K562 (cell line): ENCODE measurements around the gene MED15. TPM values are rescaled to one million over a fixed set of nuclear protein-coding genes. Genes with fewer than 3 reads are reported as not detected.

Source experiments
- ATAC-seq: fragments of 200-7000 bp; cut with Tn5 transposase; 3 replicates; pipeline ENCODE4 v1.9.1; 2020; ENCODE audit warnings: moderate library complexity
- BruUV-seq: library from RNA; stranded (reverse); fragments of 400-500 nt; replicated peaks from 2 replicates; lab custom pipeline; 2021; lab: Mats Ljungman, UMichigan
- CTCF ChIA-PET: fragments of 300-600 bp; formaldehyde crosslinking; extraction: SDS; loops from one replicate; lab custom pipeline; 2021; ENCODE audit warnings: low intra/inter-chr PET ratio; lab: Yijun Ruan, JAX
- POLR2A ChIA-PET: fragments of 300-600, 350-650 bp; sonication (Branson Sonifier 250); formaldehyde crosslinking; extraction: SDS; loops from one replicate; lab custom pipeline; 2021; ENCODE audit warnings: antibody characterized with exemption, inconsistent platforms; lab: Yijun Ruan, JAX
- DNase-seq, 4 experiments: peaks; one replicate each; pipeline versions ENCODE4 v3.0.0 to v3.0.0-alpha.2; 2011 to 2018; ENCODE audit warnings: low spot score in 3 of 4, mixed read lengths in 3 of 4; ENCODE audit errors: extremely low read depth in 1 of 4
- FAIRE-seq: peaks from 2 replicates; lab custom pipeline; 2011; peaks lifted over from hg19 to GRCh38; lab: Jason Lieb, UNC
- H2AFZ ChIP-seq: 2 replicates; pipeline ENCODE4 v1.6.0; 2011; ENCODE audit warnings: low read depth, low read length, control low read depth, inconsistent platforms
- H3K27ac ChIP-seq: fragments of 200-600 bp; 3 replicates; pipeline ENCODE4 v1.8.0; 2011; ENCODE audit warnings: low read depth, mild to moderate bottlenecking, control low read depth, inconsistent platforms, low read length, moderate library complexity, mixed read lengths; ENCODE audit errors: extremely low read depth
- H3K27me3 ChIP-seq, 2 experiments: fragments of 300-600 bp in 1 of 2; 2 replicates in 1 of 2; 3 replicates in 1 of 2; pipeline versions ENCODE4 v1.6.0 to v1.8.0; 2011; ENCODE audit warnings: inconsistent platforms in 2 of 2, low read length in 2 of 2, mild to moderate bottlenecking in 1 of 2, mixed read lengths in 1 of 2, moderate library complexity in 1 of 2; ENCODE audit not compliant: control insufficient read depth in 2 of 2, insufficient read depth in 2 of 2
- H3K36me3 ChIP-seq: fragments of 300-600 bp; 3 replicates; pipeline ENCODE4 v1.8.0; 2011; ENCODE audit warnings: mild to moderate bottlenecking, low read length, inconsistent platforms; ENCODE audit not compliant: control insufficient read depth, insufficient read depth
- H3K4me1 ChIP-seq, 2 experiments: fragments of 200-600 bp in 1 of 2; replicated peaks in 1 of 2; 2 replicates in 1 of 2; 3 replicates in 1 of 2; pipeline versions ENCODE4 v1.5.1 to v1.8.0; 2011; ENCODE audit warnings: inconsistent platforms in 2 of 2, low read length in 2 of 2, mild to moderate bottlenecking in 1 of 2, mixed read lengths in 1 of 2, moderate library complexity in 1 of 2; ENCODE audit not compliant: control insufficient read depth in 2 of 2, insufficient read depth in 2 of 2
- H3K4me2 ChIP-seq: 2 replicates; pipeline ENCODE4 v1.6.1; 2011; ENCODE audit warnings: low read length, control low read depth, inconsistent platforms, mixed read lengths; ENCODE audit not compliant: insufficient read depth
- H3K4me3 ChIP-seq: fragments of 200-600 bp; sonication (generic), shearing (Covaris generic); 2 replicates; pipeline ENCODE4 v1.5.1; 2016; ENCODE audit warnings: control low read depth, inconsistent platforms
- H3K79me2 ChIP-seq: fragments of 200-600 bp; 3 replicates; pipeline ENCODE4 v1.8.0; 2011; ENCODE audit warnings: low read length, inconsistent platforms; ENCODE audit not compliant: control insufficient read depth, insufficient read depth
- H3K9ac ChIP-seq, 2 experiments: 2 replicates each; pipeline versions ENCODE4 v1.6.0 to v1.6.1; 2011; ENCODE audit warnings: low read depth in 2 of 2, low read length in 2 of 2, control low read depth in 1 of 2, inconsistent platforms in 1 of 2, mild to moderate bottlenecking in 1 of 2, mixed read lengths in 1 of 2; ENCODE audit not compliant: insufficient read depth in 1 of 2
- H3K9me1 ChIP-seq: one replicate; pipeline ENCODE4 v1.6.0; 2011; ENCODE audit warnings: inconsistent platforms, mild to moderate bottlenecking, low read length, moderate library complexity; ENCODE audit not compliant: control insufficient read depth, insufficient read depth
- H3K9me3 ChIP-seq: replicated peaks from 2 replicates; pipeline ENCODE4 v1.5.1; 2011; ENCODE audit warnings: low read depth, low read length, inconsistent platforms; ENCODE audit not compliant: control insufficient read depth, insufficient read depth
- H4K20me1 ChIP-seq: replicated peaks from 2 replicates; pipeline ENCODE4 v1.6.1; 2011; ENCODE audit warnings: low read length, inconsistent platforms, mixed read lengths; ENCODE audit not compliant: control insufficient read depth, insufficient read depth
- CBX1 ChIP-seq: sonication (generic); IDR thresholded peaks from 2 replicates; pipeline ENCODE4 v1.6.1; 2016; ENCODE audit warnings: antibody characterized with exemption, low read depth, mild to moderate bottlenecking
- GABPA ChIP-seq: fragments of 200-800 bp; sonication (Bioruptor generic); conservative IDR thresholded peaks from 2 replicates; pipeline ENCODE4 v1.6.1; 2016; ENCODE audit warnings: low read depth, missing genetic modification characterization, missing compliant biosample characterization
- GABPB2 ChIP-seq: fragments of 250-450 bp; sonication (Bioruptor Pico); conservative IDR thresholded peaks from 2 replicates; pipeline ENCODE4 v1.5.1; 2021; ENCODE audit warnings: mild to moderate bottlenecking
- HMG20A ChIP-seq: fragments of 450-650 bp; formaldehyde crosslinking; conservative IDR thresholded peaks from 2 replicates; pipeline ENCODE4 v1.4.0; 2020; ENCODE audit warnings: mild to moderate bottlenecking, mixed read lengths
- JUNB ChIP-seq: fragments of 450-650 bp; formaldehyde crosslinking; conservative IDR thresholded peaks from 2 replicates; pipeline ENCODE4 v1.4.0; 2020; ENCODE audit warnings: mild to moderate bottlenecking
- KDM5B ChIP-seq: fragments of 200-600 bp; sonication (generic); IDR thresholded peaks from 2 replicates; pipeline ENCODE4 v1.6.1; 2012; ENCODE audit warnings: low read depth, mild to moderate bottlenecking, moderate library complexity, low read length, control low read depth, inconsistent platforms; ENCODE audit not compliant: insufficient replicate concordance
- NCOA1 ChIP-seq: fragments of 450-650 bp; IDR thresholded peaks from 2 replicates; pipeline ENCODE4 v1.6.1; 2016; ENCODE audit warnings: low read depth
- NR4A1 ChIP-seq, 2 experiments: fragments of 250-450 bp in 1 of 2; fragments of 450-650 bp in 1 of 2; sonication (Bioruptor Pico) in 1 of 2; IDR thresholded peaks; 2 replicates each; pipeline versions ENCODE4 v1.4.0 to v1.6.1; 2016 to 2020; ENCODE audit warnings: mild to moderate bottlenecking in 2 of 2, missing compliant biosample characterization in 1 of 2, missing genetic modification characterization in 1 of 2, moderate library complexity in 1 of 2
- NRF1 ChIP-seq, 2 experiments: fragments of 450-650 bp; IDR thresholded peaks in 1 of 2; conservative IDR thresholded peaks in 1 of 2; 2 replicates each; pipeline ENCODE4 v1.6.1; 2014; ENCODE audit warnings: mild to moderate bottlenecking in 2 of 2
- RAD21 ChIP-seq, 2 experiments: fragments of 250-450 bp in 1 of 2; fragments of 450-650 bp in 1 of 2; sonication (Bioruptor Pico) in 1 of 2; formaldehyde crosslinking in 1 of 2; IDR thresholded peaks in 1 of 2; conservative IDR thresholded peaks in 1 of 2; 2 replicates each; pipeline versions ENCODE4 v1.4.0 to v1.8.0; 2020 to 2022; ENCODE audit warnings: mild to moderate bottlenecking in 2 of 2, moderate library complexity in 1 of 2
- RBM39 ChIP-seq: fragments of 200-400 bp; formaldehyde crosslinking; optimal IDR thresholded peaks from 2 replicates; pipeline ENCODE3; 2018; ENCODE audit warnings: low read depth, low read length
- SETDB1 ChIP-seq: IDR thresholded peaks from one replicate; pipeline ENCODE4 v1.6.1; 2012; ENCODE audit warnings: low read length, control low read depth, inconsistent platforms
- SMAD3 ChIP-seq: fragments of 450-650 bp; formaldehyde crosslinking; conservative IDR thresholded peaks from 2 replicates; pipeline ENCODE4 v1.4.0; 2020; ENCODE audit warnings: mild to moderate bottlenecking
- SP2 ChIP-seq: IDR thresholded peaks from 2 replicates; pipeline ENCODE4 v1.6.1; 2011; ENCODE audit warnings: mild to moderate bottlenecking, low read depth, low read length, moderate library complexity; ENCODE audit not compliant: poor library complexity, severe bottlenecking; ENCODE audit errors: extremely low read depth
- TBL1XR1 ChIP-seq, 2 experiments: IDR thresholded peaks; 2 replicates each; pipeline ENCODE4 v1.6.1; 2012; ENCODE audit warnings: improper control_type of control experiment in 2 of 2, low read length in 2 of 2, mild to moderate bottlenecking in 1 of 2
- TFAP4 ChIP-seq: sonication (generic); formaldehyde crosslinking; IDR thresholded peaks from 2 replicates; pipeline ENCODE4 v1.8.0; 2022; ENCODE audit warnings: missing genetic modification reagents, mild to moderate bottlenecking, moderate library complexity, borderline replicate concordance
- ZNF224 ChIP-seq: sonication (generic); formaldehyde crosslinking; IDR thresholded peaks from 2 replicates; pipeline ENCODE4 v1.8.0; 2022; ENCODE audit warnings: mild to moderate bottlenecking, missing genetic modification reagents
- ZNF253 ChIP-seq: fragments of 250-450 bp; sonication (Bioruptor Pico); conservative IDR thresholded peaks from 2 replicates; pipeline ENCODE4 v1.6.1; 2021; ENCODE audit warnings: mild to moderate bottlenecking
- ZNF282 ChIP-seq: sonication (generic); formaldehyde crosslinking; IDR thresholded peaks from 2 replicates; pipeline ENCODE4 v1.8.1; 2023; ENCODE audit warnings: missing genetic modification reagents
- WGBS: fragments of 100-300 bp; shearing (Covaris generic); methylation state at CpG from one replicate; pipeline ENCODE4 v1.1.6; 2016; ENCODE audit warnings: low coverage, mixed read lengths; ENCODE audit not compliant: insufficient coverage; ENCODE audit errors: missing lambda C conversion rate; 5-methylcytosine and 5-hydroxymethylcytosine counted together
- in situ Hi-C: fragments of 300-500 bp; cut with MboI; formaldehyde crosslinking; loops from 4 replicates; pipeline ENCODE4 v1.15.0; 2018; ENCODE audit warnings: inconsistent platforms, mixed read lengths
- intact Hi-C: fragments of 100-400 bp; cut with micrococcal nuclease; formaldehyde crosslinking; loops from 2 replicates; pipeline ENCODE4 v1.14.2; 2022
- polyA plus RNA-seq, 8 experiments: library from polyadenylated mRNA; depleted of rRNA in 4 of 8; stranded (reverse) in 5 of 8; unstranded in 3 of 8; fragments of >200 nt; fragmentation: Nextera tagmentation in 2 of 8; fragmentation: Illumina TruSeq in 1 of 8; extraction: Ambion mirVana in 2 of 8; extraction: Trizol in 1 of 8; gene quantifications; 2 replicates each; pipeline versions ENCODE4 v1.2.1 to v1.2.3, GENCODE V29; 2011 to 2014; ENCODE audit warnings: inconsistent platforms in 1 of 8, missing spikeins in 1 of 8
- total RNA-seq, 7 experiments: library from RNA; depleted of rRNA in 6 of 7; stranded (reverse); fragments of >200 nt in 6 of 7; fragmentation: Illumina TruSeq in 2 of 7; extraction: Trizol in 2 of 7; gene quantifications; 2 replicates each; pipeline versions ENCODE4 v1.2.1 to v1.2.3, GENCODE V29; 2011 to 2021; ENCODE audit warnings: low replicate concordance in 1 of 7
- TF ChIP-seq, protein P1 (sequence below): sonication (generic); formaldehyde crosslinking; IDR thresholded peaks from 2 replicates; pipeline ENCODE4 v1.9.0; 2022; ENCODE audit warnings: mild to moderate bottlenecking, missing genetic modification reagents

Gene MED15
- total and polyA plus RNA-seq, 9 of the 15 experiments (the other 6 are each of a cell fraction or from before 2014, with no cell fraction given), result 4.0 to 271 (median 60.1) TPM

DNA sequence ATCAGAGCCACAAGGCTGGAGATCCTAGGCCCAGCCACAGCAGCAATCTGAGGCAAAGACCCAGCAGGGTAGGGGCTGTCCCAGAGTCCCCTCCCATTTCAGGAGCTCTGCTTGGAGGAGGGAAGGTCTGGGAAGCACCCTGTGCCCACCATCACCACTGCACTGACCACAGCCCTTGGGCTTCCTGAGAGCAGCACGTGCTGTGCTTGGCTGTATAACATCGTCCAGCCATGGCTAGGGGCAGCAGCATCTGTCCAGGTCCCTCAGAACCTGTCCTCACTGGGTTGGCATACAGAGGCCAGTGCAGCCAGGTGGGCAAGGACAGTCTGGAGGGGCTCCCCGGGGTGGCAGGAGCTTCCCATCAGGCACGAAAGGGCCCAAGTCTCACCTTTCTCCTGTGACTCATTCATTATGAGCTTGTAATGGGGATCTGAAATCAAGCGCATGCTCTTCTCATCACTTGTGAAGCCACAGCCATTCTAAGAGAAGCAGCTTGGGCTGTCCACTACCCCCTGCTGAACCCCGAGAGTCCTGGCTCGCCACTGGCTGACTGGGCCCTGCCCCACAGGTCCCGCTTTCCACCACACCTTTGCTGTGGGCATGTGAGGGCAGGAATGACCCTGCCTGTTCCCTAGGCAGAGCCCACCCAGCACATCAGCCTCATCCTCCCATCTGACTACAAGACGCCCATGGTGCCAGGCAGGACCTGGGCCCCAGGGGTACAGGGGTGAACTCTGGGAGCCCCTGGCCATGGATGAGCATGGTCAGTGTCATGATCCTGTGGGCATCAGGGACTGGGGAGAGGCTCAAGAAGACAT lies 83.3 kb downstream of the MED15 start:
- peaks cover 30 to 58% of the 10 kb centered on the region in 2 experiments for H3K27me3 ChIP-seq
- no peak overlapping the region for H3K4me3 ChIP-seq
- ChIA-PET CTCF (interaction anchor here (0.7 kb wide), 1 partner anchor 348 kb away, joined by 3 read pairs; no protein-coding TSS in a partner anchor), POLR2A (interaction anchor here (0.6 to 8.8 kb wide), 12 partner anchors 12 to 283 kb away, joined by 3 to 96 read pairs (median 4); no protein-coding TSS in a partner anchor)
- H3K36me3 ChIP-seq, result peaks cover 19% of the 10 kb centered on the region; the same call in 2 of the 3 replicates
- ATAC-seq, result no peak
- no peak overlapping the region for H2AFZ ChIP-seq
- BruUV-seq, result no TSS peak
- H3K9me1 ChIP-seq, result peaks cover 5% of the 10 kb centered on the region
- H3K4me1 ChIP-seq, result peaks cover 0 to 34% of the 10 kb centered on the region in 2 experiments; a peak in 2 of 5 replicates
- WGBS, result 6% methylated on average over 9 of the region's 9 CpGs
- no peak for DNase-seq
- in situ Hi-C loops, result no loop called here
- FAIRE-seq, result no peak
- no peaks in the 10 kb centered on the region for H3K79me2 ChIP-seq
- H3K9ac ChIP-seq, result peak overlapping the region in 1 of 2 experiments; percentile 56; a peak in 2 of 4 replicates
- peaks cover 44% of the 10 kb centered on the region for H4K20me1 ChIP-seq
- intact Hi-C loops, result no loop called here
- no peak overlapping the region for H3K4me2 ChIP-seq
- no peaks in the 10 kb centered on the region for H3K9me3 ChIP-seq
- no peak overlapping the region for H3K27ac ChIP-seq
- TF ChIP-seq NR4A1 (CRISPR knock-in tag; IDR thresholded peaks at IDR 0.05) (no peak), NR4A1 (tag; IDR thresholded peaks at IDR 0.05) (no peak), SMAD3 (no peak), GABPB2 (CRISPR knock-in tag) (0 out of 2 replicates have a peak, but pooled peaks have one; percentile 35), HMG20A (CRISPR knock-in tag) (no peak), CBX1 (no peak), ZNF282 (CRISPR knock-in tag) (peak; percentile 12; the same call in 1 of the 2 replicates), NCOA1 (no peak), ZNF253 (CRISPR knock-in tag) (peak; percentile 59; the same call in 1 of the 2 replicates), SETDB1 (peak; percentile 26), RAD21 (CRISPR knock-in tag; conservative IDR thresholded peaks at IDR 0.05 in 1 of 2, IDR thresholded peaks at IDR 0.05 in 1 of 2) (no peak), RBM39 (peak; percentile 75), GABPA (tag) (no peak), ZNF224 (CRISPR knock-in tag) (no peak), NRF1 (conservative IDR thresholded peaks at IDR 0.05 in 1 of 2, IDR thresholded peaks at IDR 0.05 in 1 of 2) (peak; percentile 77 to 80), JUNB (CRISPR knock-in tag) (peak; percentile 8; the same call in 1 of the 2 replicates), TBL1XR1 (IDR thresholded peaks at IDR 0.05; ENCODE audit: low read length in 2 of 2) (0 out of 4 replicates have a peak, but pooled peaks of 1 of the 2 experiments have one; percentile 31), TFAP4 (CRISPR knock-in tag) (peak; percentile 33; the same call in 1 of the 2 replicates), SP2 (peak; percentile 14), KDM5B (peak; percentile 36)
- TF ChIP-seq, protein P1, sequence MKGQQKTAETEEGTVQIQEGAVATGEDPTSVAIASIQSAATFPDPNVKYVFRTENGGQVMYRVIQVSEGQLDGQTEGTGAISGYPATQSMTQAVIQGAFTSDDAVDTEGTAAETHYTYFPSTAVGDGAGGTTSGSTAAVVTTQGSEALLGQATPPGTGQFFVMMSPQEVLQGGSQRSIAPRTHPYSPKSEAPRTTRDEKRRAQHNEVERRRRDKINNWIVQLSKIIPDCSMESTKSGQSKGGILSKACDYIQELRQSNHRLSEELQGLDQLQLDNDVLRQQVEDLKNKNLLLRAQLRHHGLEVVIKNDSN, result peak; percentile 63
